ENCODE measurements around the gene ROBO4.
A peak's percentile ranks its signal among the peaks of the same experiment; 100 is the strongest.

The ROBO4 gene

DNA sequence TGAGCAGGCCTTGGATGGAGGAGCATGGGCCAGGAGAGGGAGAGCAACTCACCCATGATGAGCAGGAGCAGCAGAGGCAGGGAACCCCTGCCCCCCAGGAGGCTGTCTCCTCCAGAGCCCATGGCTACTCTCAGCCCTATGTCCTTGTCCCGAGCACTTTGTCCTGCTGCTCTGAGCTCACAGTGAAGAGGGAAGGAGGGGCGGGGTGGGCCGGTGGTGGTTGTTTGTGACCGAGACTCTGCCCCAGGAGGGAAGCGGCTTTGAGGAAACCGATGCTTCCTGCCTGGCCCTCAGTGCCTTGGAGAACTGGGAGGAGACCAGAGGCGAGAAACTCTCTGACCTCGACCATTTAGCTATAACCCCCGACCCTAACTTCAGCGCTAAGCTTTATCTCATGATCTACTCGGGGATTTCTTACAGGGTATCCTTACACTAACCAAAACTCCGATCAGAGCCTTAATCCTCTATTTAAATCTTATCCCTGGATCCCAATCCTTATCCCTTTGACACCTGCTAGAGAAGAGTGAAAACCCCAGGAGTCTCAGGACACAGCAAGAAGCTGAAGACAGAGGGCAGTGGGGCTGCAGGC, at the start of gene ROBO4:
Gene ROBO4, minus strand, starts transcription at position 192 of the 589 bp plus-strand sequence. Its CDS starts 70 bp downstream, at position 122.
- no peak for DNase-seq

DNA sequence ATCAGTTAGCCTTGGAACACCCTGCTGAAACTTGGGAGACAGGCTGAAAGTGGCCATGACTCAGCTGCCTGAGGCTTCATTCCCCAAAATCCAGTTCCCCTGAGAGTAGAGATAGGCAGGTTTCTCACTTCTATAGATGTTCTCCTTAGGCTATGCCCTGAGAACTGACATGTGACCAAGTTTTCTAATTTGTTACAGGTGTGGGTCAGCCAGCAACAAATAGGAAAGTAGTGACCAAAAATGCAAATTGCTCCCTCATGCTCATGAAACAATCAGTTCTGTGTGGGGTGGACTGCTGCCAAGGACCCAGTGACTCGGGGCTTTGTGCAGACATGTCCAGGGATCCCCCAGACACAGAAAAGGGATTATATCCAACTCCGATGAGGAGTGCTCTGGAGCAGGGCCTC, 49.1 kb upstream of the ROBO4 start:
- no peak for DNase-seq

DNA sequence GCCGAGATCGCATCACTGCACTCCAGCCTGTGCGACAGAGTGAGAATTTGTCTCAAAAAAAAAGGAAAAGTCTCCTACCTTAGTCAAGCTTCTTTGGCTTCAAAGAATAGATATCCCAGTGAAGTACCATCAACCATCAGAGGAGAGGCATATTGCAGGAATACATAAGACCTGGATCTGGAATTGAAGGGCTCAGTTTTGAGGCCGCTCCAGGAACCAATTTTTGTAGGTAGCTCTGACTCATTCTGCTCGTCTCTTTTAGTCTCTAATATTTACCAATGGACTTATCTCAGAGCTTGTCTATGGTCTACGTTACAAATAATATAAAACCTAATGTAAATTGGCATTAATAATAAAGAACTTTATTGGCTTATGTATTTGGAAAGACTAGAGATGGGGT, 48.2 kb upstream of the ROBO4 start:
- no peak for DNase-seq

DNA sequence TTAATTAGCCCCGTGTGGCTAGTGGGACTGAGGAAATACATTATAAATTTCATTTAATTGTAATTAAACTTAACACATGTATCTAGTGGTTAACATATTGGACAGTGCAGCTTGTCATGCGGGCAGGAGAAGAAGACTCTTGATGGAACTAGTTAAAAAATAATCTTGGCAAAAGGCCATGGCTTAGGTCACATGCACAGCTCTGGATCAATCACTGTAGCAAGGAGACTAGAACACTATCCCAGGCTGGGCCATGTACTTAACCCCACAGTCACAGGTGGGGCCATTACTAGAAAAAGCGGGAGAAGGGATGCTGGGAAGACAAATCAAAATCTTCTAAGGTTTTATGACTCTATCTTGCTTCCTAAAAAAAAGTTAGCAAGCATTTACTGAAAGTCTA, 46.9 kb upstream of the ROBO4 start:
- DNase-seq: no peak

DNA sequence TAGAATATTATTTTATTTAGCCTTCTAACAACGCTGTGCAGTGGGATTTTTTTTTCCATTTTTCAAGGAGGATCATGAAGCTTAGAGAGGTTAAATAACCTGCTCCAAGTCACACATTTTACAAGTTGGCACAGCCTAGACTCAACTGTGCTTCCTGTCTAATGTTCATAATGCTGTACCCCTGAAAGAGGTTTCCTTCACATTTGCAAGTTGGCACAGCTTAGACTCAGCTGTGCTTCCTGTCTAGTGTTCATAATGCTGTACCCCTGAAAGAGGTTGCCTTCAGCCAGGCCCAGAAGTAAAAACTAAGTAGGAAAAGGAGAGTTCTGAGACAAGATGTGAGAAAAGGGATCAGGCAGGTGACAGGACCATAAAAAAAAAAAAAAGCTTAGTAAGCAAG, 46.1 kb upstream of the ROBO4 start:
- DNase-seq: no peak

DNA sequence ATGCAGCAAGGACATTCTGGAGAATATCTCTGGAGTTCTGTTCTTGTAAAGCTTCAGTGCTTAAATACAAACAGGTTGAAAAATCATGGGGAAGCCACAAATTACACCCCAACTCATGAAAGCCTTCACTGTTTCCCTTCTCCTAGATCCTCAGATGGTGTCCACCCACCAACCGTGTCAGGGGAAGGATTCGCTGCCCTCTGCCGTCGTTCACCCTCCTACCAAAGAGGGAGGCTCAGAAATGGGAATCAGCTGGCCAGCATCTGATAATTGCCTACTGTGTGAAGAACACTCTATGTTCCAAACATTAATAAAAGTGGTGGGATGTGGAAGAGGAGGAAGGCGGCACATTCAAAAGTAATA, 45.6 kb upstream of the ROBO4 start:
- no peak for DNase-seq

DNA sequence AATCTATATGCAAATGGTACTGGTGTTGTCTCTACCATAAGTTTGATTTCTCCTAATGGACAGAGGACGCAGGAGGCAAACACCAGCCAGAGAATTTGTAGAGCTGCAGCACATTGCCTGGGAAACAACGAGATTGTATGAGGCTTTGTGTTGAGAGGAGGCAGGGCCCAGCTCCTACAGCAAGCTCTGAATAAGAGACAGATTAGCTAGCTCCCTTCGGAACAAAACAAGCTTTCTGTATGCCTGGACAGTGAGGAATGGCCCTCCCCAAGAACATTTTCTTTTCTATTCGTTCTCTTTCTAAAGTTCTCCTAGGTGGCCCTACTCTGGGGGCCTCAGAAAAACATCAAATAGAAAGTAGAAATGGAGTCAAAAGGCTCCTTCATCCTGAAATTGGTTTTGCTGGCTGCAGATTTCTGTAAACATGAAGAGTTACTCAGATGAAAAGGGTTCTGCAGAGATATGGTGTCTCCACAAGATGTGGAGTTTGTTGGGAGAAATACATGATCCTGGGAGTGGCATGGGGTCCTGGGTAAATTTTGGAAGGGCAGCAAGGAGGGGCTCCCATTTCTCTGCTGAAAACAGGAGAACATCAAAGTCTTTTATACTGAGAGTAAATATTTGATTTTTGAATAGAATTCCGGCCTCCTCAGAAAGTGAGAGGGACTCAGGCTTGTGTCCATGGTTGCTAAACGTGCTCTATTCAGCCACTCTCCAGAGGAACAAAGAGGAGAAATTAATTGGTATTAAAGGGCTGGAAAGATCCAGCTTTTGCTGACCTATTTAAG, 45.0 kb upstream of the ROBO4 start:
- DNase-seq: no peak

DNA sequence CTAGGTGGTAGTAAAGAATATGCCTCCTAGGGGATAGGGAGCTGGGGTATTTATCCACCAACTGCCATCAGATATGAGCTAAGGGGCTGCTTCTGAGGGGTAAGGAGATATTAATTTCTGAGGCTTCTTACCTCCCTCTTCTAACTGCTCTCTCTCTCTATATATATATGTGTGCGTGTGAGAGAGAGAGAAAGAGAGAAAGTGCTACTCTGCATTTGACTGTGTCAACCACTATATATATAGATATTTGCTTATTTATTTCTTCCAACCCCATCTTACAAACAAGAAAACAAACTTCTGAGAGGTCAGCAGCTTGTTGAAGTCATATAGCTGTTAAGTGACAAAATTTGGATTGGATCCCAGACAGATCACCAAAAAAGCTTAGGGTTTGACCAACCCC, 44.0 kb upstream of the ROBO4 start:
- no peak for DNase-seq

DNA sequence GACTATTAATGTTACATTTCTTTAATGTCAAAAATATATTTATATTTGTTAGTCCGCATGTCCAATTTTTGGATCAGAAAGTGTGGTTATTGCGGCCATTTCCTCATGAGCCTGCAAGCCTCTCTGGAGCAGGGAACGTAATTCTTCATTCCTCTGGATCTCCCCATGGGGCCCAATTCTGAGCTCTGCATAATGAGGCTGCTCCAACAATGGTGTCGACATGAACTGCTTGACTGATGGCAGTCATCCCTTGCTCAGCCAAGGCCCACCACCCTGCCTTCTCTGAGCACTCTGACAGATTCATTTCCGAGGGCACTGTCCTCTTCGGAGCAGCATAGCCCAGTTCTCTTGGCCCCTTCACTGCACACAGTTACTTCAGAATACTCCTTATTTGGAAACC, 41.3 kb upstream of the ROBO4 start:
- DNase-seq: no peak

DNA sequence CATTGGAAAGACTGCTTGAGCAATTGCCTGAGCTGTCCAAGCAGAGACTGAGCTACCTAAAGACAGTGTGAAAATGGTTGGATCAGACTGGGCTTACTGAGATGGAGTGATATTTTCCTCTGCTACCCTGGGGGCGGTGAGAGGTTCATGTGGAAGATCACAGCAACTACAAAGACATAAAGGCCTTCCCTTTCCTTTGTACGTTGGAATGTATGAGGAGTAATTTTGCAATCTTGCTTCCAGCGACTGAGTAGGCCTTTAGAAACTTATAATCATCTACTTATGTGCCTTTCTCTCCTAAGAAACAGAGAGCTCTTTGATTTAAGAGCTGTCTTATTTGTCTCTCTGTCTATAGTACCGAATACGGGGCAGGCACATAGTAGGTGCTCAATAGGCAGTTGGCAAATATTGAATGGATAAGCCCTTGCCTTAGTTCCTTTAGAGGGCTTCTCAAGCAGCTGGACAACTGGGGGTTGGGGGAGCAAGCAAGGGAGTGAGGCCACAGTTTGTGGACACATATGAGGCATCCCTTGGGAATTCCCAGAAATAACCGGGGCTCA, 40.6 kb upstream of the ROBO4 start:
- no peak for DNase-seq

DNA sequence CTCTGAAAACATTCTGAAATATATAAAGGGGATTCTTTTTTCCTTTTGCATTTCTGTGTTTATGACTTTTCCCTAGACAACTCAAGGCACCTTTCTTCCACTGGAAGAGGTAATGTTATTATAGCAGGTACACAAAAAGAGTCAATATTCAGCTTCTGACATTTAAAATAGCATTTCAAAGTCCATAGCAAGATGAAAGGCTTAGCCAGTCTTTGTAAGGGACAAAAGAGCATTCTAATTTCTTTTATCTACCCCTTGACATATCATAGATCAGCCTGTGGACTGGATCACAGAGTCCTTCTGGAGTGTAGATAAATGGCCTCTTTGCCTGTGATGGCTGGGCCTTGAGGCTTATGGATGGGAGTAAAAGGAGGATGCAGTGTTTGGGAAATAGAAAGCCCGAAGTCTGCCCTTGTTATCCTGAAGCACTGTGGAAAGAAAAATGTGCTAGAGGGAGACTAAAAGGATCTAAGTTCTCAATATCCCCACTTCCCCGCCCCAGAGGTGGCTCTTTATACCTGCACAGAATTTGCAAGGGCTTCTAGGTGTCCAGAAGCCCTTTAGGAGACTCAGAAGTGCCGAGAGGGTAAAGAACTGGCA, 39.8 kb upstream of the ROBO4 start:
- DNase-seq: no peak

DNA sequence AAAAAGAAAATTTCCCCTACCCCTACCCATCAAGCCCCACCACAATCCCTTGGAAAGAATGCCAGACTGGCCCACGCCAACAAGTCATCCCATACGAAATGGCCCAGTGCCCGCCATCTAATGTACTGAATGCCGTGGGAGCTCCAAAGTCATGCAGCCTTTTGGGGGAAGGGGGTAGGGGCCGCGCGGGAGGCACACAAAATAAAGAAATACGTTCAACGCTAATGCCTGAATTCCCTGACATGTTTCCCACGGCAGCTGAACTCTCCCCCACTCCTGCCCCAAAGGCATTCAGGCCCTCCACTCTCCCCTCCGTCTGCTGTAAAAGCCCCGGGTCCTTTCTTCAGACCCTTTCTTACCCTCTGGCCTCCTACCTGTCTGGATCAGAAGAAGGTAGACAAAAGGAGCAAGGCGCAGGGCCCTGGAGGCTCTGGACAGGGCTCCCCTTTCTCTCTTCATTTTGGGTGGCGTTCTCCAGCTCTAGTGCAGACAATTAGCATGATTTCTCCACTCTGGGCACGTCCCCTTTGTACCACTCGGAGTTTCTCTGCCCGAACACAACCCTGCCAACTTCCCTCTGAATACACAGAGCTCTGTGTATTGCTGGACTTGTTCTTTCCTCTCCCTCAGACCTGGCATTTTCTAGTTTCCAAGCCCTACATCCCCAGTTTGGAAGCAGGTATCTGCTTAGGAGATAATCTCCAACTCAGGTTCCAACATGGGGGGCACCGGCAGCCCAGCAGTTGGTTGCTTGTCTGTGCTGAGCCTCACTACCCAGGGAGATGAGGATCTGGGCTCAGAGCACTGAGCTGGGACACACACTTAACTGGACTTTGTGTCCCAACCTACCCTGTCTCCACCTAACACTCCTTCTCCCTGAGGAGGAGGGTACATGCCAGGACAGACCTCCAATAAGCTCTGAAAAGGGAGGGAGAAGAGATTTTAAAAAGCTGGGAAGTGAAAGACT, 38.2 kb upstream of the ROBO4 start, which contains the start of gene HEPACAM:
Gene HEPACAM, minus strand, starts transcription at position 500 of the 967 bp plus-strand sequence. Its CDS starts 41 bp downstream, at position 459.
- DNase-seq: no peak

DNA sequence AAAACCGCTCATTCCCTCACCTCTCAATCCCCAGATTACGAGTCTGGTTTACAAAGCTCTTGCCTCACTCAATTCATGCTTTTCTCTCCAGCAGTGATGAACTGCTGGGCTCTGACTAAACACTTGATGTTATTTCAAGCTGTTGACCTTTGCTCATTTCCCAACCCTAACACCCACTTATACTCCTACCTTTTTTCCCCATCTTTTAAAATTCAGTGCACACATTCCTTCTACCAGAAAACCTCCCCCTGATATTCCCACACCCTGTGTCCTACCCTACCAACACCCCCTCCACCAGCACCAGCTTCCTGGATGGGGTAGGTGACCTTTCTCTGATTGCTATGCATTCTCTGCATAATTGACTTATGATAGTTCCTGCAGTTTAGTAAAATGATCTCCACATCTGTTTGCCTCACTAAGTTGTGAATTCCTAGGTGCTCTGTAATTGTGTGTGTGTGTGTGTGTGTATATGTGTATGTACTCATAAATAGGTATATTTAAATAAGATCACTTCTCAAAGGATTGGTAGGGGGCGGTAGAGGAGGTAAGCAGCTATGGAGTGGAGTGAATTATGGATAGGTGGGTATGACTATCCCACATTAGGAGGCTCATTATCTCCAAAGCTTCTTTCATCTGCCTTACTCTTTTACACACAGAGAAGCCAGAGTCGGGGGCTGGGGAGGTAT, 37.3 kb upstream of the ROBO4 start:
- no peak for DNase-seq

DNA sequence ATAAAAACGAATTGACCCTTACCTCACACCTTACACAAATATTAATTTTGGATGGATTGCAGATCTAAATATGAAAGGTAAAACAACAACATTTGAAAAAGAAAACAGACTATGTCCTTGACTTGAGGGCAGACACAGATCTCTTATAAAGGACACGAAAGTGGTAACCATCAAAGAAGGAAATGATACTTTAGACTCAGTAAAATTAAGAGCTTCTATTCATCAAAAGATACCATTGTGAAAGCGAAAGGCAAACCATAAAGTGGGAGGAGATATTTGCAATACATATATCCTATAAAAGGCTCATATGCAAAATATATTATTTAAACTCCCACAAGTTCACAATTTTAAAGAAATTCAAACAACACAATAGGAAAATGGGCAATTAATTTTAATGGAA, 33.1 kb upstream of the ROBO4 start:
- no peak for DNase-seq

DNA sequence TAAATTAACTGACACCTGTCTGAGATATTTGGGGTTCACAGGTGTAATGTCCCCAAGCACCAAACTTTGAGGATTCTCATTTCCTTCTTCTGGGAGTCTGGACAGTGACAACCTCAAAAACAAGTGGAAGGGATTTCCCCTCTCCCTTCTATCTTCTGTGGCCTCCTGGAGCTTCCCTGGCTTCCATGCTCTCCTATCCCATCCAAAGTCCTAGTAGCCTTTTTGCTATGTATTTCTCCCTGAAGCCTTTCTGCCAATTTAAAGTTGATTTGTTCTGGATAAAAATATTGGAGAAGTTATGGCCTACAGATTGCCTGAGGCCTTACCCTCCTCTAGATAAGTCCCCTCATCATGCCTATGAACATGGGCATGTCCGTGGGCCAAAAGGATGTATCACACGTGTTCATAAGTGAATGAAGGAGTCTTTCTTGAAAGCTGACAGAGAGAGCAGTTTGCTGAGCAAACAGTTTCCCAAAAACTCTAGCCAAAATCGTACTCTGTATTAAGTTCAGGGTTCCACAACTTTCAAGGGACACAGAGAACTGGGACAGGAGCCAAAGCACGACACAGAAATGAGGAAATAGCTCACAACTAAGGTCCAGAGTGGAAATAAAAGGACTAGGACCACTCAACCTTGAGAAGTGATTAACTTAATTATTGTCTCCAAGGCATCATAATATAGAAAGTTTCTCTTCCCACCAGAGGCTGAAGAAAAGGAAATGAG, 31.4 kb upstream of the ROBO4 start:
- DNase-seq: no peak

DNA sequence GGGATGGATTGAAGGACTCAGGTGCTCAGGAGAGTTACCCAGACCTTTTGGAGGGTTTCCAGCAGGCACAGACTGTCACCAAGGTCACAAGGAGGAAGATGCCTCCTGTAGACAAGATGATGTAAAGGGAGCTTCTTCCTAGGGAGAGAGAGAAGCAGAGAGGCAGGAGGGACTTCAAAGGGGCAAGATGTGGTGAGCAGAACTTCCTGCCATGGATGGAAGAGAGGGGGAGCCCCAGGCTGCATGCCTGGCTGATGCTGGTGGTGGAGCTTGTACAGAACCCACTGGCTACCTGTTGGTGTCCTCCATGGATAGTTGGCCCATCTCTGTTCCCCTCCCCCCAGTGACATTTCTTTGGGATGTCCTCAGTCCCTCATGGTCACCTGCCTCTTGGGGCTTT, 25.6 kb upstream of the ROBO4 start:
- DNase-seq: no peak

DNA sequence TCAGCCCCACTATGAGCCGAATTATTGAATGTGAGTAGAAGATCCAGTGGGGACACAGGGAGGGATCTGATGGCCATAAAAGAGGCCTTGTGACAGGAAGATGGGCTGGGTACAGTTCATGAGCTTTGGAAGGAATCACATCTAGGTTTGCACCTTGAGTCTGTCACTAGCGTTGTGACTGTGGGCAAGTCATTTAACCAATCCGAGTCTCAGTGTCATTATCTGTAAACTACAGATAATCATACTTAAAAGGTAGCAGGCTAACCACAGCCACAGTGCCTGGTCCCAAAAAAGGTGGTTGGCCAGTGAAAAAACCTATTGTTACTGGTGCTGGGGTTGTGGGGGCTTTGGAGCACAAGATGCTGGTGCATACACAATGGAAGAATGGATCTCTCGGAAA, 25.2 kb upstream of the ROBO4 start:
- DNase-seq: no peak

DNA sequence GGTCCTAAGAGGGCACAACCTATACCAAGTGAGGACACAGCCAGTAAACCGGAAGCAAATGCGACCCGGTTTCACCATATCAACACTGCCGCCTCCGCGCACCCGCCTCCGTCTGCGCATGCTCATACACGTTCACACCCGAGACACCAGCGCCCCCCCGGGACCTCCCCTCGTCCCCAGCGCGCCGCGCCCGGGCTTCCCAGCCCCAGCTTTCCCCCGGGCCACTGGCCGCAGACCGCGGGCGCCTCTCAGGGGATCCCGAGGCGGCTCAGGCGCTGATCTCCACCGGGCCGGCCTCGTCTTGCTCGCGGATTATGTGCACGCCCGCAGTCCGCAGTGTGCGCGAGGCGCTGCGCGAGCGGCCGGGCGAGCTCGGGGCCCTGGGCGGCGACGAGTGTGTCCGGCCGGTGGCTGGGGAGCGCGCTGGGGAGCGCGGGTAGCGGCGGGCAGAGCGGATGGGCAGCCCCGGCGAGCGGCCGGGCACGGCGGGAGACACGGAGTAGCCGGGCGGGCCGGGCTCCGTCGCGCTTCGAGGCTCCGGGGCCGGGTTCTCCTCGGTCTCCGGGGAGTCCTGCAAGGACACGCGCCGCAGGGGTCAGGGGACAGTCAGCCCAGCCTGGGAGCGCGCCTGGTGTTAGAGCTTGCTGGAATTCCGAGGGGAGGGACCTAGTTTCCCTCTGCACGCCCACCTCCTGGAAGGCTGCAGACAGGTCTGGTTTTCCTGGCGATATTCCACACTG, 23.4 kb upstream of the ROBO4 start:
- peak; percentile 53 for DNase-seq

DNA sequence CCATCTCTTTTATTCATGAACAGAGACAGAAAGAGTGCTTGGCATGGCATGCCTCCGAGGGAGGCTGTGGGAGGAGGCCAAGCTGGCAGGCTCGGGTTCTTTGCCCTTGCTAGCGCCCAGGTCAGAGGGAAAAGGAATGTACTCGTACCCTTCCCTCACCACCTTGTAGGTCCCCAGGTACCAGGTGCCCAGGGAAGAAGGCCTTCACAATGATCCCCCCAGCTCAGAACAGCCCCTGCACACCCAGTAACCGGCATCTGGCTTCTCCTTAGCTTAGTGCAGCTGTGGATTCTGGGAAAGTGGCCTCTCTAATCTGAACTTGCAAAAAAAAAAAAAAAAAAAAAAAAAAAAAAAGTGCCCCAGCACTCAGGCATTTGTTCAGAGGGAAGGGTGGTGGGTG, 22.7 kb upstream of the ROBO4 start:
- peak; percentile 19 for DNase-seq

DNA sequence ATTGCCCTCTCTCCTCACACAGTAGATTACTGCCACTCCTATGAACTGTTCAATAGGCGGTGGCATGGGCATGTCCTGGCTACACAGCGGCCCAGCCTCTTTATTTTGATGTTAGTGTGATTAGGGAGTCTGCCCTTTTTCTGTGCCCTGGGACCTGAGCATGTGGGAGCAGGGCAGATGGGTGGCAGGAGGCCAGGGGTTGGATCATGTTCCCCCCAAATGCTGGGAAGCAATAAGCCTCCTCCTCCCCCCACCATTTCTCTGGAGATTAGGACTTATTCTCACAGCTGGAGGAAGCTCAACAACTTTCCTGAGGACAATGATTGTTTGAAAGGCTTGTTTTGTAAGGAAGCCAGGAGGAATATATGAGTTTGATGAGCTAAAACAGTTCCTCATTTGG, 22.2 kb upstream of the ROBO4 start:
- DNase-seq: peak; percentile 73

DNA sequence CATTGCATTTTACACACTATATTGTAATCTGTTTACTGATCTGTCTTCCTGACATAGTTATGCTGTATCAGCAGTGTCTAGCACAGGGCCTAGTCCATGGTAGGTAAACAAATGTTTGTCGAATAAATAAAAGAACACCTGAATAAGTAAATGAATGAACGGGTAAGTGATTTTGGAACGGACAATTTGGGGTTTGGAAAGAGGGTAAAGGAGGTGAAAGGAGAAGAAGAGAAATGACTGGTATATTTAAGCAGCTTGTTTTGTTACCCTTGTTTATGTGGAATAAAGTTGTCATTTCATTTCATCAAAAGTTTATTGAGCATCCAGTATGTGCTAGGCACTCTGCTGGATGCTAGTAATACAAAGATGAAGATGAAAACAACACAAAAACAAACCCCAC, 21.3 kb upstream of the ROBO4 start, which contains the start of gene HEPN1:
Gene HEPN1, plus strand, starts transcription at position 301 of the 400 bp plus-strand sequence.
- DNase-seq: no peak

Measured in NCI-H2171 (cell line).